ENCODE data around the gene CFAP46.
"Not testable (repeated sequence)": the region's sequence is repeated elsewhere in the genome, so short reads cannot be mapped to it uniquely, and the experiment has no call there.

The CFAP46 gene

DNA sequence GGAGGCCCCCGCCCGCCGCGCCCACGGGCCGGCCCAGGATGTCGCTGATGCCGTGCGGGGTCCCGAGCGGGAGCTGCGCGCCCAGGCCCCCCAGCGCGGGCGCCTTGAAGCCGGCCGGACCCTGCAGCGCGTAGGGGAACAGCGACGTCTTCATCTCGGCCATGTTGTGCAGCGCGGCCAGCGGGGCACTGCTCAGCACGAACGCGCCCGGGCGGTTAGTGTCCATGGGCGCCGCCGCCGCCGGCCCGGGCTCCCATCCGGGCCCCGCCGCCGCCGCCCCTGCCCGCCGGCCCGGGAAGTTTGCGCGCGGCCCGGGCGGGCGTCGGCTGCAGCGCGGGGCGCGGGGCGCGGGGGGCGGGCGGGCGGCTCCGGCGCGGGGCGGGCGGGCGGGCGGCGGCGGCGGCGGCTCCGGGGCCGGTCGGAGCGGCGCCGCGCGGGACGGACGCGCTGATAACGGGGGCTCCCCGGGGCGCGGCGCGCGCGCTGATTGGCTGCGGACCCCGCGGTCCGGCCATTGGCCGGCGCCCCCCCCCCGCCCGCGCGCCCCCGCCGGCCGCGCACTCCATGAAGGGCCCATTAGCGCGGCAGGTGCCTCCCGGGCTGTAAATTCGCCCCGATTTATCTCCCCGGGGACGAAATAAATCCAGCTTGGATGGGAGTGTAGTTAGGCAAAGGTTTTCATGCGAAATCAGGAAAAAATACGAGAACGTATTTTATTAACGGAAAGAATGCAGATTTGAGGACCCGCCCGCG lies 156.5 kb downstream of the CFAP46 start, which contains the start of gene NKX6-2:
Gene NKX6-2 (minus strand): TSS at position 425 of the 753 bp plus-strand sequence. CDS start 199 bp downstream, at position 226.
- no peak for DNase-seq

DNA sequence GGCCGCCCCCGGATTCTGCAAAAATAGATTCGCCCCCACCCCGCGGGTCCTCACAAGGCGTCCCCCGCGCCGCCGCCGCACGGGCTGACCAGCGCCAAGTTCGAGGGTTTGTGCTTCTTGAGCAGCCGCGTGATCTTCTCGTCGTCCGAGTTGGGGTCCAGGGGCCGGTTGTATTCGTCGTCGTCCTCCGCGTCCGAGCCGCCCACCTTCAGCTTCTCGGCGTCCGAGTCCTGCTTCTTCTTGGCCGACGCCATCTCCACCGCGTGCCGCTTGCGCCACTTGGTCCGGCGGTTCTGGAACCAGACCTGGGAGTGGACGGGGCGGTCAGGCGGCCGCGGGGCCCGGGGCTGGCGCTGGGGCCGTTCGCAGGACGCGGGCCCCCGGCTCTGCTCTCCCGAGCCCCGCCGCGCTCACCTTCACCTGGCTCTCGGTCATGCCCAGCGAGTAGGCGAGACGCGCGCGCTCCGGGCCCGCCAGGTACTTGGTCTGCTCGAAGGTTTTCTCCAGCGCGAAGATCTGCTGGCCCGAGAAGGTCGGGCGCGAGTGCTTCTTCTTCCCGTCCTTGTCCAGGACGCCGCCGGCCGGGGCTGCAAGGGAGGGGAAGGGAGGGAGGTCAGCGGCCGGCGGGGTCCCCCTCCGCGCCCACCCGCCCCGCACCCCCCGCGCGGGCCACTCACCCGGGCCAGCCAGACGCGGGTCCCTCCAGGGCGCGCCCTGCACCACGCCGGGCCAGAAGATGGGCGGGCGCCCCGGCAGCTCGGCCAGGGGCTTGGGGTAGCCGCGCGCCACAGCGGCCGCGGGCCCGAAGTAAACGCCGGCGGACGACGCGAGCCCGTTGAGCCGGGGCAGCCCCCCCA lies 157.3 kb downstream of the CFAP46 start:
- DNase-seq = no peak

DNA sequence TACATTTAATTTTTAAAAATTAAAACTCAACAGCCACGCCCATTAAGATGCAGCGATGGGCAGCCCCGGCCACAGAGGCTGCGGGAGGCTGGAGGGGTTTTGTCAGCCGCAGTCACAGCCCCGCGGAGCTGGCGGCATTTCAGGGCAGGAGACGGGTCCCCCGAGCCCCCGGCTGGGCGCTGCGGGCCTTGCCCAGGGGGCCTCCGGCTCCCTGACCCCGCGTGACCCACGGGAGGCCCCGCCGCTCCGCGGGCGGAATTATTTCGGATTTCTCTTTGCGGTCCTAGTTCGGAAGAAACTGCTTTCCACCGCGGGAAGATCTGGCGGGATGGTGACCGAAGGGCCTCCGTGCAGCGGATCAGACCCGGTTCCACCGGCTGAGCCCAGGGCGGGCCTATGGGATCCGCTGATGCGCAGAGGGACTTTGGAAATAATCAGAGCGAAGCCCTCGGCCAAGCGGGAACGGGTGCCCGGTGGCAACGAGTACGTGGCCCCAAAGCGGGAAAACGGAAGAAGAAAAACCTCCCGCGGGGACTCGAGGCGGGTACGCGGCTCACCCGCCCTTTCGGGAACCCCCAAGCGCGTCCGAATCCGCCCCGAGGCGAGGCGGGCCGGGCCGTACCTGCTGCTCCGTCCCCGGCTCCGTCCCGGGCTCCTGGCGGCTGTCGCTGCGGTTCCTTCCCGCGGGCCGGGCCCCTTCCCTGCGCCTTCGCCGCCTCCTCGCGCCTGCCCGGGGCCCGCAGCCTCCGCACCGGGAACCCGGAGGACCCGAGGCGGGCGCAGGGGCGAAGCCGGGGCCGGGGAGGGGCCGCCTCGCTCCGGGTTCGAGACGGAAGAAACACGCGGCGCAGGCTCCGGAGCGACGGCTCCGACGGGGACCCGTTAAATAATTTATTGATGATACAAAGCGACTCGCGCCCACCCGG lies 158.2 kb downstream of the CFAP46 start:
- no peak for DNase-seq

DNA sequence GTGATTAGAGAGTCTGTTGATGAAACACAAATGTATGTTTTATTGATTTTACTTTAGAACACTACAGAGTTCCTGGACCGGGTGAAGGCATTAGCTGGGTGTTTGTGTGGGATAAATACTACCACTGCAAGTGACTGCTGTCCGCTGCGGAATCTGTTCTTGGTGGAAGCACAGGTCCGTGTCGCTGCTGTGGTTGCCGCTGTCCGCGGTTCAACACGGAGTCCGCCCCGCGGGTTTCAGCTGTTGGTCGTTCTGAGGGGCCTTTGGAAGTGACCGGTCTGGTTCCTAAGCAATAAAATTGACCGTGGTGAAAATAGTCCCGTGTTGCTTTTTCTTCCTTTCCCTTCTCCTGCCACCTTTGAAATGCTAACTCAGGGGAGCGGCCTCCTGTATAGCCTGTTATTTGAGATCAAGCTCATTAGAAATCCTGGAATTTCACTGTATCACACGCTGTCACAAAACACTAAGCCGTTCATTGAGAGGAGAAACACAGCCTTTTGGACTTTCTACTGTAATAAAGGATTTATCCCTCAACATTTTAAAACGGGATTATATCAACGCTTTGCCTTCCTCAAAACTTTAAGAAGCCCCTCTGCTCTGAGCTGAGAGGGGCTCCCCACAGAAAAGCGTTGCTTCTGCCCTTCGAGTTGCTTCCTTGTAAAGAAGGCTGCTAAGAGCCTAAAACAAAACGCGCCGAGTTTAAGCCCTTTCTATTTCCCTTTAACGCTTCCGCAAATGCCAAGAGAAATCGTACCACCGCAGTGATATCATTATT lies 159.0 kb downstream of the CFAP46 start:
- no peak for DNase-seq

DNA sequence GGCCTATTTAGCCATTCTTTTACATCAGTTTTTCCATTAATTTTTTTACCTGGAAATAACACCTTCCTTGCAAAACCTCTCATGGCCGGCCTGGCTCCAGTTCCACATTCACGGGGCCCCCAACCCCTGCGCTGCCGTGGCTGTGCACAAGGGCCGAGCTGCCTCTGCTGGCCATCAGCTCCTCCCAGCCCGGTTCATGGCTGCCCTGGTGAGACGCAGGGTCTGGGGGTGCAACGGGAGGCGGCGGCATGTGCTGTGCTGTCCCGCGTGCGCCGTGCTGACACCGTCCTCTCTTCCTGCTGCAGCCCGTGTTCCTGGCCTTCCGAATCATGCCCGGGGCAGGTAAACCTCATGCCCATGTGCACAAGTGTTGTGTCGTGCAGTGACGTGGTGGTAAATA lies 160.8 kb downstream of the CFAP46 start:
- DNase-seq = no peak

DNA sequence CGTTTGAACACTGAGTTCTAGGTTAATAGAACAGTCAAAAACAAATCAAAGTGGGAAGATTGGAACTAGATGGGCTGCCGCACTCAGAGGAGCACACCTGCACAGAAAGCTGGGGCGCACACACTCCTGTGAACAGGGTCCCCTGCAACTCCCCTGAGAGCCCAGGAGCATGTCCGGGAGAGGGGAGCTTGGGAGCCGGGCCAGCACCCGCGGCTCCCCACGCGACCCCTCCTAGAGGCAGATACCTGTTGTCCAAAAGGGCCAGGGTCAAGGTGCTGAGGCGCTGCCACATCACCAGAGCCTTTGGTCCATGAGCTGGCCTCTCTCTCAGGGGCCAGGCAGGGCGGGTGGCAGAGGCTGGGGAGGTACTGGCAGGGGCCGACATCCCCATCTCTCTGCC lies 162.0 kb downstream of the CFAP46 start:
- DNase-seq = no peak

DNA sequence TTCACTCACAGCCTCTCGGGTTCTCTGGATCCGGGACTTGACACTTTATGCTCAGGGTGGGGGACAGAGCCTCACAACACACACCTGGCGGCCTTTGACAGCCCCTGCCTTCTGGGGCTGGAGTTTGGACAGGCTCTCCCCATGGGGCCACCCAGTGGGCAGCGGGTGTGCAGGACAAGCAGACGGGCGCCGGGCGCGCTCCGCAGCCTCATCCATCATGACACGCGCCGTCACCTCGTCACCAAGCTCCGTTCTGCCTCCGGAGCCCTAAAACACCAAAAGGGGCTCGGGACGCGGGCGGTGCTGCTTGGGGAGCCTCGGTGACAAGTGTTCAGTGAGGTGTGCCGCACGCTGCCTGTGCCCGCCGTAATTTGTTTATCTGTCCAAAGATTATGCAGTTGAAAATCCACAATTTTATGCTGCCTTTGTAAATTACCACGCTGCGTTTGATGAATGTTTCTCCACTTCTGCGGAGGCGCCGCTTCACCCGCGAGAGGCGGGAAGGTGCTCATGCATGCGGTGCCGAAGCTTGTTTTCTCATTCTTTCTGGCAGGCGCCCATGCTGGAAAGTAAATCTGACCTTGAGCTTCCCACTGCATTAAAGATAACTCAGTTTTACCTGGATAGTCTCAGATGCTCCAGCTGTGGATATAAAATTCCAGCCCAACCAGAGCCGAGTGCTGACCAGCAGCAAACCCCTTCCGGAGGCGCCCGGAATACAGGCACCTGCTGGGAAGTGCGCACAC lies 162.6 kb downstream of the CFAP46 start:
- no peak for DNase-seq

DNA sequence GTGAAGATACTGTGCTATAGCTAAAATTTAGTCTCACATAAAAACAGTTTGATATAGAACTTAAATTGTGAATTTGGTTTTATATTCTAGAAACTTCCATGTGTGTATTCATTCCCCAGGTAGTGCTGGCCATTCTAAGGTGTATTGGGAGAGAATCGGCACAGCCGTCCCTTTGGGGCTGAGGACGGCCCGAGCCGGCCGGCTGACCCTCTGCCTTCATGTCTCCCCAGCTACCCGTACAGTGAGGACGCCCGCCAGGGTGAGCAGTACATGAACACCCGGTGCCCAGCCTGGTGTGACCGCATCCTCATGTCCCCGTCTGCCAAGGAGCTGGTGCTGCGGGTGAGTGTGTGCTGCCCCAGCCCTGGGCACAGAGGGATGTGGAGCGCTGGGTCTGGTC lies 164.9 kb downstream of the CFAP46 start:
- no peak for DNase-seq

DNA sequence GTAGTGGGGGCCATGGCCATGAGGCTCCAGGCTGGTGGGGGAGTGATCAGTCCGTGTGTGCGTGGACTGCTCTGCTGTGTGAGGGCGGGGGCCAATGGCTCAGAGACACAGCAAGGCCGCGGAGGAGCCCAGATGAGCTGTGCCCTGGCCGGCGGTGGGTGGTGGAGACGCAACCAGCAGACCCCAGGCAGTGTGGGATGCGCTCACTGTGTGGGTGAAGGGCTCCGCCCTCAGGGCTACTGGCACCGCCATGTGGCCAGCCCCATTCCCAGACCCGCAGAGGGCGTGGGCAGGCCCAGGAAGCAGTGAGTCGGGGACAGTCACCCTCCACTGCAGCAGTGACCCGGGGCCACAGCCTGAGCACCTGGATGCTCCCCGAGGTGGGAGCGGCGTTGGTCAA lies 165.5 kb downstream of the CFAP46 start:
- no peak for DNase-seq

DNA sequence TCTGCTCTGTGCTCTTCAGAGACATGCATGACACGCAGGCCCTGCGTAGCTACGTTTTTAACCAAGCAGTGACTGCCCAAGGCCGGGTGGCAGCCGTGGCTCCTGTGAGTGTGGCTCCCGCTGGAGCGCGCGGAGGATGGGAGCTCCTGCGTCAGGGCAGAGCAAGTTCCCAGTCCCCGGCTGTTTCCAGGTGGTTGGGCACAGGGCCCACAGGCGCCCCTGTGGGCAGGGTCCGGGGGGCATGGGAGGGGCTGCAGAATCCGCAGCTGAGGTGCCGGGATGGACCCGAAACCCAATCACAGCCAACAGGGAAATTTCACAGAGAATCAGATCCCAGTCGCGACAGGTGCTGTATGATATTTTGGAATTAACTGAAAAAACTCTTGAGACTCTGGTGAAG lies 166.2 kb downstream of the CFAP46 start:
- no peak for DNase-seq

DNA sequence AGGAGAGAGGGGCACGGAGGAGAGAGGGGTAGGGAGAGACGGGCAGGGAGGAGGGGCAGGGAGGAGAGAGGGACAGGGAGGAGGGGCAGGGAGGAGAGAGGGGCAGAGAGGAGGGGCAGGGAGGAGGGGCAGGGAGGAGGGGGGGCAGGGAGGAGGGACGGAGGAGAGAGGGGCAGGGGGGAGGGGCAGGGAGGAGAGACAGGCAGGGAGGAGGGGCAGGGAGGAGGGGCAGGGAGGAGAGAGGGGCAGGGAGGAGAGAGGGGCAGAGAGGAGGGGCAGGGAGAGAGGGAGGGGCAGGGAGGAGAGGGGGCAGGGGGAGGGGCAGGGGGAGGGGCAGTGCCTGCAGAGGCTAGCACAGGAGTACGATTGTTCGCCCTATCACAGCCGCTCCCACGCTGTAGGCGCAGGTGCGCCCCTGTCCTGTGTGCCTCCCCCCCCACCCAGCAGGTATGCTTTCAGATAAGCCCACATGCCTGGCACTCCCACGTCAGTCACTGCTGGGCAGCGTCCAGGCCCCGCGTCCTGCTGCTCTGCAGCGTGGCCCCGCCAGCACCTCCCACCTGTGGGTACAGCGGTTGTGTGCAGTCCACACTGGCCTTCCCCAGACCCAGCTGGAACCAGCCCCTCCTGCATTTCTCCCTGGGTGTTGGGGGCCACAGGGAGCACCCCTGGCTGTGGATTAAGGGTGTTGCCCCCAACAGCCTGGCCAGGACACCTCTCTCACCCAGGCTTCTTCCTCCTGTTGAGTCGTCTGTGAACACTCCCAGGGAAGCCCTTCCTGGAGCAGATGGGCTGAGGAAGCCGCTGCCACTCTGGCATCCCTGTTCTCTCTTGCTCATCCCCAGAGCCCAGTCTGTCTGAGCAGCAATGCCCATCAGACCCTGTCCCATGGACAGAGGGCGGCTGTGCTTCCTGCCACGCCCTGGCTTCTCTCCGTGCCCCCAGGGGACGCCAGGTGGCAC lies 167.2 kb downstream of the CFAP46 start:
- peak in 2 of 3 experiments; percentile 42 to 62 for DNase-seq

DNA sequence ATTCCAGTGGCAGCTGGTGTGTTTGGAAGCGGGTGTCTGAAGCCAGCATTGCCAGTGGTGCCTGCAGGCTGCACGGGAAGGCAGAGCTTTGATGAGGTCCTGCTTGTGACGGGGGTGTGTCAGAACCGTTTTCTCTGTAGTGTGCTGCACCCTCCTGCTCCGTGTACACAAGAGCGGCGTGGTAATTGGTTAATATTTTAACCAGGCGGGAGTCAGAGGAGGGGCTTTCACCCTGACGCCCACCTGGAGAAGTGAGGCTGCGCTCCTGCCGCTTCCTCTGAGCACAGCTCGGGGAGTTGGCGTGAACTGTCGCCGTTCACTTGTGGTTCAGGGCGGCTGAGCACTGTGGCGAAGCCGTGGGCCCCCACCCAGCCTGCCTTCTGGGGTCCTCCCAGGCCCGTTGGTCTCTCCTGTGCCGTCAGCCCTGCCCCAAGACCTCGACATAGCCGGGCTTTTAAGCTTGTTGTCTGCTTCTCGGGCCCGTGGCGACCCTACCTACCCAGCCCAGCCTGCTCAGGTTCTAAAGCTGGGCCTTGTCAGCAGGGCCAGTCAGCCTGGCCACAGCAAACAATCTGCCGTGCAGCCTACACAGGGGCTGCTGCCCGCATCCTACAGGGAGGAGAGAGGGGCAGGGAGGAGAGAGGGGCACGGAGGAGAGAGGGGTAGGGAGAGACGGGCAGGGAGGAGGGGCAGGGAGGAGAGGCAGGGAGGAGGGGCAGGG lies 168.0 kb downstream of the CFAP46 start:
- no peak for DNase-seq

DNA sequence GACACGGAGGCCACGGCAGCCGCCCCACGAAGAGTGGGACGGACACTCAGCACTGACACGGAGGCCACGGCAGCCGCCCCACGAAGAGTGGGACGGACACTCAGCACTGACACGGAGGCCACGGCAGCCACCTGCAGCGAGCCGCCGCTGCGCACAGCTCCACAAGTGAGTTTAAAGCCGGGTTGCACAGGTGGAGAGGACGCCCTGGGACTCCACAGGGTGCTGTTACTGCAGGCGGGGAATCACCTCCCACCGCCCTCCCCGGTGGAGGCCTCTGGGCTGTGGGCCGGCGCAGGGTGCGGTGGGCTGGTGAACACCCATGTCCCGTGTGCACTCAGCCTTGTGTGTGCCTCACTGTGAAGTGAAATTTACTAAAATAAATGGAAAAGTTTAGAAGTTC lies 169.6 kb downstream of the CFAP46 start:
- DNase-seq = not testable (repeated sequence)

DNA sequence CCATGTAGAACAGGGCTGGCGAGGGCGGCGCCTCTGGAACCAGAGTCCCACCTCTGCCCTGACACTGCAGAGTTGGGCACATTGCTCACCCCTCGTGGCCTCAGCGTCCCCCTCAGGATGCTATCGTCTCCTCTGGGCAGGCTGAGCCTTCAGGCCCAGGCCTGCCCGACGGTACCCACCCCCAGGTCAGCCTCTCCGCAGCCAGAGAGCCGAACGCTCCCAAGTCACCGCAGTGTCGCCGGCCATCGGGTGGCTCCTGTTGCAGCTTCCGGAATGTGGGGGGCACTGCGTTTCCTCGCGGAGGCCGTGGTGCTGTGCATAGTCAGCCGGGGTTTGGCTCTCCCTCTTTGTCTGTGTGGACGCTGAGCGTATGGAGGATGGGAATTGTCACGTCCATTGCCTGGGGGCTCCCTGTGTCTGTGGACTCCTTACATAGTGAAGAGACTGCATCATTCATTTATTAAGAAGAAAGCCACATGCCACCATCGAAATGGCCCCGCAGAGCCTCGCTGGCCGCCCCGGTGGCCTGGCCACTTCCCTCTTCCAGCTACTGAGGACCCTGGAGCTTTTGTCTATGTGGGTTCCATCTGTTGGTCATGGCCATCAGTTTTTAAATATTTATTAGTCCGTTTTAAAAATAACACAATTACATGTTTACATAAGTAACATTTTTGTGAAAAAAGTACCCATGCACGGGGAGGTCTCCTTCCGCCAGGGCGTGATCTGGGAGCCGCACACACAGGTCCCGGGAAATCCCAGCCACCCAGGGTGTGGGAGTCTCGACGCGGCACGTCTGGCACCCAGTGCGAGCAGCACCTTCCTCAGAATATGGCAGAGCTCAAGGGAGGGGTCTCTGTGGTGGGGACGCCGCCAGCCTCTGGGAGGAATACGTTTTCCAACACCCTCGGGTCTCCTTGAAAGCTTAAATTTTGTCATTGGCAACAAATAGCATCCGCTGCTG lies 172.0 kb downstream of the CFAP46 start:
- no peak for DNase-seq

DNA sequence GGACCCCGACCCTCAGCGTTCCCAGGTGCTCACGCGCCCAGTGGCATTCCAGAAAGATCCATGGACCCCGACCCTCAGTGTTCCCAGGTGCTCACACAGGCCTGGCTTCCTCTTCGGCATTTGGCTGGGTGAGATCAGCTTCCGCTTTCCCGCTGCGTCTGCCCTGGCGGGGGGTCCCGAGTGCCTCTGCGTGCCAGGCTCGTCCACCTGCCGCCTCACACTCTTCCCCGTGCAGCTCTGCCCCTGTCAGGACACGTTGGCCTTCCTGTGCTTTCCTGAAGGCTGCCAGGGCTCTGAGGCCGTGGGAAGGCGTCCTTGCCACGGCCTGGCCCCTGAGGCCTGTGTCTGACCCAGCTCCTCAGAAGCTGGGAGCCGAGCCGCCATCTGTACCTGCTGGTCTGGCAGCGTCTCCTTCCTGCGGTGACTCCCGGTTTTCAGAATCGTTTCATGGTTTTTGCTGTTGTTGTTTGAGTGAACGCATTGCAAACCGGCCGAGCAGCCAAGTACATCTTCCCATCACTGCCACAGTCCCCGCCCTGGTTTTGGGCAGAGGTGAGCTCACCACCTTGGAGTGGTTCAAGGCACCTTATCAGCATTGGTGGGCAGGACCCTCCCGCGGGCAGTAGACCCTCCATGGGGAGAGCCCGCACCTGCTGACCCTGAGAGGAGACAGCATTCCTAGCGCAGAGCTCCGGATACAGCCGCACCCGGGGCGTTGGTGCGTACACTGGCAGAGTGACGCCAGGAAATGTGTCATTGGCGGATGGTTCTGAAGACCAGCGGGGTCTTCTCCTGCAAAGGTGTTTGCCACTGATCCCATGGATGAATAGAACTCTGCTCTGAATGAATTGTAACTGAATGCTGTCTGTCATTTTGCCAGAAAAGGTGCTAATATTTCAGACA lies 173.8 kb downstream of the CFAP46 start:
- no peak for DNase-seq

DNA sequence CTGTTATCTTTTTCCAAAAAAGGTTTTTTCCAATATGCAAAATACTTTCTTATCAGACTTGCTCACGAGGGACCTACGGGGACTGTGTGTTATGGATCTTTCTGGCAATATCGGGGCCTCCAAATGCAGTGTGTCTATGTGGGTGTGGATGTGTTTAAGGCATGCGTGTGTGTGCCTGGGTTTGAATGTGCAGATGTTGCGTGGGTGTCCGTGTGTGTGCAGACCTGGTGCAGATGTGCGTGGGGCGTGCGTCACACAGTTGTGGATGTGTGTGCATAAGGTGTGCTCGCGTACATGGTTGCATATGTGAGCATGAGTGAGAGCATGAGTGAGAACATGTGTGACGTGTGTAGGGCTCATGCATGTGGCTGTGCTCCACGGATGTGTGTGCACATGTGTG lies 176.1 kb downstream of the CFAP46 start:
- no peak for DNase-seq

DNA sequence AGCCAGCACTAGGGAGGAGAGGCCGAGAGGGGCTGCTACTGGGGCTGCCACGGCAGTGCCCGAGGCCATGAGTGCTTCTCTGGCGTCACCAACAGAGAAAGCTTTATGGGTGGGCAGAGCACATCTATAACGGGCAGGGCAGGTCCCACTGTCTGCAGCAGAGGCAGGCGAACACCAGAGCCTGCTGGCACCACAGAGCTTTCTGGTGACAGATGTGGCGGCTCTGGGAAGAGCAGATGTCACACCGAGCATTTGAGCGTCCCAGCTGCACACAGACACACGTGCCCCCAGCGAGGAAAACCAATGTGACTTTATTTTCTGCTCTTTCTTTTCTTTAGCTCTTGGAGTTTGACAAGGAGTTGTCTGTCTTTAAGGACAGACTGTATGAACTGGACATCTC lies 176.9 kb downstream of the CFAP46 start:
- DNase-seq = no peak
